Spleen (tissue), 11 donors: ENCODE measurements around the gene MDM4. TPM values are rescaled to one million over a fixed set of nuclear protein-coding genes. Genes with fewer than 3 reads are reported as not detected.

Source experiments
- DNase-seq: peaks from one replicate; pipeline ENCODE4 v3.0.0-alpha.2; 2020
- H3K27ac ChIP-seq, 8 donors: fragments of 200-600 bp; sonication (generic) in 7 of 8; 1 replicate in 4 of 8; 2 replicates in 4 of 8; pipeline versions ENCODE4 v1.5.0 to v1.8.0; 2016 to 2021; ENCODE audit warnings: inconsistent platforms in 4 of 8, mild to moderate bottlenecking in 4 of 8, moderate library complexity in 1 of 8
- H3K27me3 ChIP-seq, 7 donors: fragments of 200-600 bp; sonication (generic) in 6 of 7; replicated peaks in 1 of 7; 1 replicate in 4 of 7; 2 replicates in 3 of 7; pipeline versions ENCODE4 v1.5.0 to v1.8.0; 2016 to 2021; ENCODE audit warnings: inconsistent platforms in 3 of 7, mild to moderate bottlenecking in 1 of 7
- H3K36me3 ChIP-seq, 6 donors: fragments of 200-600 bp; sonication (generic) in 5 of 6; 1 replicate in 4 of 6; 2 replicates in 2 of 6; pipeline versions ENCODE4 v1.5.0 to v1.8.0; 2016 to 2021; ENCODE audit warnings: inconsistent platforms in 2 of 6
- H3K4me1 ChIP-seq, 6 donors: fragments of 200-600 bp; sonication (generic) in 5 of 6; 1 replicate in 3 of 6; 2 replicates in 3 of 6; pipeline versions ENCODE4 v1.5.0 to v1.8.0; 2016 to 2021; ENCODE audit warnings: inconsistent platforms in 3 of 6
- H3K4me3 ChIP-seq, 8 donors: fragments of 200-600 bp; sonication (generic) in 7 of 8; 1 replicate in 4 of 8; 2 replicates in 4 of 8; pipeline versions ENCODE4 v1.5.0 to v1.8.0; 2016 to 2021; ENCODE audit warnings: inconsistent platforms in 4 of 8, mild to moderate bottlenecking in 4 of 8, moderate library complexity in 2 of 8
- H3K9me3 ChIP-seq, 8 donors: fragments of 200-600 bp; sonication (generic) in 7 of 8; 1 replicate in 4 of 8; 2 replicates in 4 of 8; pipeline versions ENCODE4 v1.5.0 to v1.8.0; 2016 to 2021; ENCODE audit warnings: inconsistent platforms in 4 of 8
- CTCF ChIP-seq, 11 experiments: fragments of 200-600 bp in 7 of 11; fragments of 450-650 bp in 4 of 11; sonication (generic) in 4 of 11; IDR thresholded peaks in 8 of 11; conservative IDR thresholded peaks in 3 of 11; 1 replicate in 7 of 11; 2 replicates in 4 of 11; pipeline versions ENCODE4 v1.4.0 to v1.8.0; 2016 to 2021; ENCODE audit warnings: antibody characterized with exemption in 11 of 11, inconsistent platforms in 4 of 11, mild to moderate bottlenecking in 1 of 11
- POLR2A ChIP-seq, 3 donors: fragments of 450-650 bp; IDR thresholded peaks; one replicate each; pipeline ENCODE4 v1.5.1; 2017; ENCODE audit warnings: antibody characterized with exemption in 3 of 3, mild to moderate bottlenecking in 1 of 3
- POLR2AphosphoS5 ChIP-seq, 3 donors: sonication (generic); formaldehyde crosslinking; IDR thresholded peaks; one replicate each; pipeline ENCODE4 v1.5.1; 2017; ENCODE audit warnings: antibody characterized with exemption in 3 of 3
- WGBS, 5 donors: extraction: QIAGEN DNeasy Blood & Tissue Kit in 3 of 5; methylation state at CpG; one replicate each; pipeline versions ENCODE4 v1.1.5 to v1.1.7; 2013 to 2018; 5-methylcytosine and 5-hydroxymethylcytosine counted together
- intact Hi-C: fragments of 100-400 bp; cut with DNase I; formaldehyde crosslinking; loops from one replicate; pipeline ENCODE4 v1.15.0; 2023; ENCODE audit warnings: low total_unique reads
- polyA plus RNA-seq, 3 donors: library from polyadenylated mRNA; stranded (reverse); fragments of 200-250 nt; gene quantifications; one replicate each; pipeline ENCODE4 v1.2.1, GENCODE V29; 2013
- total RNA-seq, 7 donors: library from RNA; depleted of rRNA in 3 of 7; stranded (reverse); fragments of >200 nt in 3 of 7; fragmentation: NEBNext Ultra II Directional in 4 of 7; extraction: Animal tissue kit (Norgen Biotek cat#: 25700) in 4 of 7; gene quantifications; one replicate each; pipeline versions ENCODE4 v1.1.0 to v1.2.1, GENCODE V29; 2016 to 2021
- donor health status: healthy with polysubstance abuse.
- donor health status: DM: no; HTN: no; CAD: no; lungs with moderate emphysema.
- donor health status: DM: no; HTN: no; CAD: no.
- donor health status: Bipolar disorder and iron deficiency.
- donor health status: healthy.
- donor health status: DM: no; HTN: no; CAD: no.
- donor health status: DM: yes; HTN: yes; CAD: no.

The MDM4 gene
- total and polyA plus RNA-seq, 10 donors = 10.6 to 192 (median 157) TPM

GRCh38 chr1:204581759-204582158, 65.6 kb downstream of the MDM4 start:
- WGBS, 5 donors = 84 to 93% (median 91%) methylated on average over 3 of the region's 3 CpGs
- intact Hi-C loops = no loop called here
- H3K9me3 ChIP-seq = no peaks in the 10 kb centered on the region
- no peak overlapping the region for H3K27ac ChIP-seq
- peaks cover 0 to 26% (median 0%) of the 10 kb centered on the region in 6 donors for H3K36me3 ChIP-seq
- no peak overlapping the region for H3K4me3 ChIP-seq
- H3K4me1 ChIP-seq = peaks cover 10 to 58% (median 24%) of the 10 kb centered on the region in 6 donors
- H3K27me3 ChIP-seq = no peaks in the 10 kb centered on the region
- no peak for DNase-seq
- no peak for TF ChIP-seq POLR2AphosphoS5 (IDR thresholded peaks at IDR 0.05)
- no peak for TF ChIP-seq CTCF (IDR thresholded peaks at IDR 0.05 in 8 of 11, conservative IDR thresholded peaks at IDR 0.05 in 3 of 11)
- TF ChIP-seq POLR2A (IDR thresholded peaks at IDR 0.05) = no peak

- no peak for TF ChIP-seq POLR2AphosphoS5 (IDR thresholded peaks at IDR 0.05)
- TF ChIP-seq POLR2A (IDR thresholded peaks at IDR 0.05) = no peak
- TF ChIP-seq CTCF (IDR thresholded peaks at IDR 0.05 in 8 of 11, conservative IDR thresholded peaks at IDR 0.05 in 3 of 11) = no peak
- H3K9me3 ChIP-seq = no peaks in the 10 kb centered on the region
- no peaks in the 10 kb centered on the region for H3K27me3 ChIP-seq
- peak overlapping the region in 1 of 8 donors; percentile 21 for H3K27ac ChIP-seq
- WGBS, 5 donors = 80 to 91% (median 83%) methylated on average over 4 of the region's 4 CpGs
- intact Hi-C loops = no loop called here
- H3K4me3 ChIP-seq = no peak overlapping the region
- H3K4me1 ChIP-seq = peaks cover 6 to 43% (median 13%) of the 10 kb centered on the region in 6 donors
- DNase-seq = no peak
- peaks cover 0 to 26% (median 0%) of the 10 kb centered on the region in 6 donors for H3K36me3 ChIP-seq
These were observed 67.9 kb downstream of the MDM4 start for GRCh38 chr1:204583909-204584632.

GRCh38 chr1:204584699-204585372, 68.6 kb downstream of the MDM4 start:
- peak; percentile 85 for DNase-seq
- H3K27me3 ChIP-seq = no peaks in the 10 kb centered on the region
- peaks cover 0 to 35% (median 5%) of the 10 kb centered on the region in 6 donors for H3K4me1 ChIP-seq
- no peak overlapping the region for H3K4me3 ChIP-seq
- H3K36me3 ChIP-seq = peaks cover 0 to 22% (median 0%) of the 10 kb centered on the region in 6 donors
- peak overlapping the region in 1 of 8 donors; percentile 21 for H3K27ac ChIP-seq
- no peaks in the 10 kb centered on the region for H3K9me3 ChIP-seq
- WGBS, 5 donors = 72 to 78% (median 74%) methylated on average over 10 to 11 of the region's 11 CpGs
- no peak for TF ChIP-seq CTCF (IDR thresholded peaks at IDR 0.05 in 8 of 11, conservative IDR thresholded peaks at IDR 0.05 in 3 of 11)
- no peak for TF ChIP-seq POLR2A (IDR thresholded peaks at IDR 0.05)
- no peak for TF ChIP-seq POLR2AphosphoS5 (IDR thresholded peaks at IDR 0.05)
- intact Hi-C loops = no loop called here

- Histone ChIP-seq H3K27me3 (no peaks in the 10 kb centered on the region), H3K36me3 (peaks cover 0 to 3% (median 0%) of the 10 kb centered on the region in 6 donors)
- 79 to 94% (median 90%) methylated on average over 5 to 6 of the region's 6 CpGs for WGBS, 5 donors
These were observed 71.4 kb downstream of the MDM4 start for GRCh38 chr1:204587621-204588020.

More at GRCh38 chr1:204587621-204588020, 71.4 kb downstream of the MDM4 start:
- TF ChIP-seq CTCF (IDR thresholded peaks at IDR 0.05 in 8 of 11, conservative IDR thresholded peaks at IDR 0.05 in 3 of 11) (no peak), POLR2AphosphoS5 (IDR thresholded peaks at IDR 0.05) (no peak), POLR2A (IDR thresholded peaks at IDR 0.05) (no peak)
- H3K4me1 ChIP-seq = peaks cover 0 to 17% (median 0%) of the 10 kb centered on the region in 6 donors
- H3K4me3 ChIP-seq = no peak overlapping the region
- intact Hi-C loops = no loop called here
- no peaks in the 10 kb centered on the region for H3K9me3 ChIP-seq
- no peak for DNase-seq
- no peak overlapping the region for H3K27ac ChIP-seq
